HG02885 (cell line): ENCODE data around the gene HS3ST6.
A peak's percentile ranks its signal among the peaks of the same experiment; 100 is the strongest.
"Not testable (repeated sequence)": the region's sequence is repeated elsewhere in the genome, so short reads cannot be mapped to it uniquely, and the experiment has no call there.

Experiments
- ATAC-seq: cut with Tn5 transposase; IDR thresholded peaks from one replicate; pipeline ENCODE4 v1.9.1; 2021; ENCODE audit warnings: mild to moderate bottlenecking; ENCODE audit not compliant: unreplicated experiment, poor library complexity

HS3ST6 gene

GRCh38 chr16:1918351-1919326, at the start of gene HS3ST6:
TSS of gene HS3ST6 (minus strand) at chr16:1918415. CDS start at chr16:1918323, 92 bp downstream.
- ATAC-seq = no peak

GRCh38 chr16:1966460-1966859, 48.2 kb upstream of the HS3ST6 start, which contains the start of gene RNF151:
TSS of gene RNF151 (plus strand) at chr16:1966856. CDS start at chr16:1966882, 26 bp downstream.
- ATAC-seq = no peak

GRCh38 chr16:1965396-1966001, 47.3 kb upstream of the HS3ST6 start:
- no peak for ATAC-seq

- ATAC-seq = peak; percentile 82
Measured at GRCh38 chr16:1964506-1965395, 46.5 kb upstream of the HS3ST6 start, which contains the start of gene RPS2. TSS of gene RPS2 (minus strand) at chr16:1964826. CDS start at chr16:1964625, 201 bp downstream.

- ATAC-seq = peak; percentile 3
Measured at GRCh38 chr16:1963806-1964505, 45.7 kb upstream of the HS3ST6 start.

GRCh38 chr16:1962161-1963153, 44.2 kb upstream of the HS3ST6 start:
- ATAC-seq = not testable (repeated sequence)

- ATAC-seq = no peak
Measured at GRCh38 chr16:1961651-1962067, 43.4 kb upstream of the HS3ST6 start.

- ATAC-seq = no peak
Measured at GRCh38 chr16:1960665-1961630, 42.7 kb upstream of the HS3ST6 start.

- ATAC-seq = peak; percentile 76
Measured at GRCh38 chr16:1959269-1960039, 41.2 kb upstream of the HS3ST6 start, which contains the start of gene NDUFB10. TSS of gene NDUFB10 (plus strand) at chr16:1959538. CDS start at chr16:1959625, 87 bp downstream.

- no peak for ATAC-seq
Measured at GRCh38 chr16:1958715-1959268, 40.6 kb upstream of the HS3ST6 start.

GRCh38 chr16:1958143-1958491, 39.9 kb upstream of the HS3ST6 start:
- ATAC-seq = not testable (repeated sequence)

- not testable (repeated sequence) for ATAC-seq
Measured at GRCh38 chr16:1957434-1958142, 39.4 kb upstream of the HS3ST6 start.

GRCh38 chr16:1953734-1954133, 35.5 kb upstream of the HS3ST6 start:
- ATAC-seq = no peak

GRCh38 chr16:1950559-1950958, 32.3 kb upstream of the HS3ST6 start:
- ATAC-seq = no peak

GRCh38 chr16:1950047-1950446, 31.8 kb upstream of the HS3ST6 start:
- no peak for ATAC-seq

- ATAC-seq = no peak
Measured at GRCh38 chr16:1949507-1949906, 31.3 kb upstream of the HS3ST6 start.
